GM23248 (cell line): Measurements from ENCODE around the gene GEMIN5.

ENCODE experiments used
- EZH2 ChIP-seq: fragments of 200-600 bp; sonication (generic); IDR thresholded peaks from 2 replicates; pipeline ENCODE4 v1.6.1; 2018; ENCODE audit warnings: antibody characterized with exemption, mild to moderate bottlenecking; ENCODE audit not compliant: insufficient read depth, poor library complexity, severe bottlenecking
- EZH2phosphoT487 ChIP-seq: fragments of 200-600 bp; sonication (generic); IDR thresholded peaks from 2 replicates; pipeline ENCODE4 v1.6.1; 2018; ENCODE audit warnings: antibody characterized with exemption, moderate library complexity, mild to moderate bottlenecking, low read depth; ENCODE audit not compliant: insufficient read depth

DNA sequence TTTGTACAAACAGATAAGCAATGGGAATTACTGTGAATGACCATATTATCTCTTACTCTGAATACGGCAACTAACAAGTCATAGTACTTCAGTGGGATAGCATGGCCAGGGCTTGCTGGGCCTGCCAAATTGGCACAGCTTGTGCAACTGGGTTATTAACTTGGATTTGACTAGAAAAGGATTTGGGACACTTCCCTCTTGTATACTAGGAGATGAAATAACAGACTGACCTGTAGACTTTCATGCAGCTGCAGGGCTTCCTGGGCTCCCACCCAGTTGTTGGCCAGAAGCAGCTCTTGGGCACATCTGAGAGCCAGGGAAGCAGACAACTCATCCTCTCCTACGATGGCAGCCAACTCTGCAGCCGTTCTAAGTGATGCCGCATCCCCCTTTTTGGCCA, 39.8 kb downstream of the GEMIN5 start:
- no peak for TF ChIP-seq EZH2
- TF ChIP-seq EZH2phosphoT487 = no peak
